ENCODE data around the gene NLRC5.

DNA sequence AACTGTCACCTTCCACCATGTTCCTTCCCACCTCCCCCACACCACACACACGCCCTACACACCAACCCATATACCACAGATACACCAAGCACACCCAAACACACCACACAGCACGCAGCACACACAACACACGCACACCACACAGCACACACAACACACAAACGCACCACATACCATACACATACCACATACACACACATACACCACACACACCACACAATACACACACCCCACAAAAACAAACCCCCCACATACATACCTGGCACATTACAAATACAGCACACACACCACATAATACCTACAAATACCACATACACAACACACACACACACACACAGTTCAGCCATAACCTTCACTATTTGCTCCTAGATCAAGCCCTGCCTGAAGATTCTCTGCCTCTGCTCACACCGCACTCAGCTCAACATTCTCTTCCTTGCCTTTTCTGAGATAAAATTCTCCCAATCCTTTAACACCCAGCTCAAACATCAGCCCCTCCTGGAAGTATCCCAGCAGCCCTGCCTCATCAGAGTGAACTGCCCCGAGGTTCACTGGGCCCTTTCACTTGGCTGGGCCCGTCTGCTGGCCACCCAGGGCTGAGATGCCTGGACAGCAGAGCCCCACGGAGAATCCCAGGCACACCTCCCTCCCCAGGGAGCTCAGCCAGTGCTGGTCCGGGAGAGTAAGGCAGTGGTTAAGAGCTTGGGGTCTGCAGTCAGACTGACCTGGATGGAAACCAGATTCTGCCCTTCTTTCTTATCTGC, 71.1 kb downstream of the NLRC5 start:
- TF ChIP-seq, protein P1, sequence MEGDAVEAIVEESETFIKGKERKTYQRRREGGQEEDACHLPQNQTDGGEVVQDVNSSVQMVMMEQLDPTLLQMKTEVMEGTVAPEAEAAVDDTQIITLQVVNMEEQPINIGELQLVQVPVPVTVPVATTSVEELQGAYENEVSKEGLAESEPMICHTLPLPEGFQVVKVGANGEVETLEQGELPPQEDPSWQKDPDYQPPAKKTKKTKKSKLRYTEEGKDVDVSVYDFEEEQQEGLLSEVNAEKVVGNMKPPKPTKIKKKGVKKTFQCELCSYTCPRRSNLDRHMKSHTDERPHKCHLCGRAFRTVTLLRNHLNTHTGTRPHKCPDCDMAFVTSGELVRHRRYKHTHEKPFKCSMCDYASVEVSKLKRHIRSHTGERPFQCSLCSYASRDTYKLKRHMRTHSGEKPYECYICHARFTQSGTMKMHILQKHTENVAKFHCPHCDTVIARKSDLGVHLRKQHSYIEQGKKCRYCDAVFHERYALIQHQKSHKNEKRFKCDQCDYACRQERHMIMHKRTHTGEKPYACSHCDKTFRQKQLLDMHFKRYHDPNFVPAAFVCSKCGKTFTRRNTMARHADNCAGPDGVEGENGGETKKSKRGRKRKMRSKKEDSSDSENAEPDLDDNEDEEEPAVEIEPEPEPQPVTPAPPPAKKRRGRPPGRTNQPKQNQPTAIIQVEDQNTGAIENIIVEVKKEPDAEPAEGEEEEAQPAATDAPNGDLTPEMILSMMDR (IDR thresholded peaks at IDR 0.05; ENCODE audit: low read length): no peak
- TF ChIP-seq EZH2phosphoT487 (IDR thresholded peaks at IDR 0.05; ENCODE audit: low read length): no peak
- TF ChIP-seq EZH2 (optimal IDR thresholded peaks at IDR 0.05; ENCODE audit: low read depth, low read length): no peak
